Measurements from ENCODE around the gene NUBP2. TPM values are rescaled to one million over a fixed set of nuclear protein-coding genes. Genes with fewer than 3 reads are reported as not detected.

Gene NUBP2
- total RNA-seq, 1 experiment from 2014 or later, result 89.2 TPM

GRCh38 chr16:1741553-1742165 is 41.1 kb upstream of the NUBP2 start (continued):
- TF ChIP-seq FOXP4 (CRISPR knock-in tag; IDR thresholded peaks at IDR 0.05) (no peak), ZNF396 (CRISPR knock-in tag; IDR thresholded peaks at IDR 0.05; ENCODE audit: borderline replicate concordance) (no peak), ZNF263 (CRISPR knock-in tag; IDR thresholded peaks at IDR 0.05; ENCODE audit: low read depth) (no peak), ZNF532 (CRISPR knock-in tag; IDR thresholded peaks at IDR 0.05; ENCODE audit: borderline replicate concordance) (no peak), ZNF671 (CRISPR knock-in tag; IDR thresholded peaks at IDR 0.05) (no peak), NFYB (CRISPR knock-in tag; conservative IDR thresholded peaks at IDR 0.05; ENCODE audit: low read depth) (no peak), ZNF317 (CRISPR knock-in tag; IDR thresholded peaks at IDR 0.05; ENCODE audit: borderline replicate concordance, low read depth) (no peak), ZNF138 (CRISPR knock-in tag; conservative IDR thresholded peaks at IDR 0.05) (no peak), NR2C2 (CRISPR knock-in tag; IDR thresholded peaks at IDR 0.05) (no peak), ZNF423 (CRISPR knock-in tag; IDR thresholded peaks at IDR 0.05) (no peak), ESRRA (CRISPR knock-in tag; IDR thresholded peaks at IDR 0.05; ENCODE audit: borderline replicate concordance) (no peak), E2F1 (CRISPR knock-in tag; IDR thresholded peaks at IDR 0.05) (no peak), USF2 (CRISPR knock-in tag; IDR thresholded peaks at IDR 0.05) (no peak)
- TF ChIP-seq, protein P1, sequence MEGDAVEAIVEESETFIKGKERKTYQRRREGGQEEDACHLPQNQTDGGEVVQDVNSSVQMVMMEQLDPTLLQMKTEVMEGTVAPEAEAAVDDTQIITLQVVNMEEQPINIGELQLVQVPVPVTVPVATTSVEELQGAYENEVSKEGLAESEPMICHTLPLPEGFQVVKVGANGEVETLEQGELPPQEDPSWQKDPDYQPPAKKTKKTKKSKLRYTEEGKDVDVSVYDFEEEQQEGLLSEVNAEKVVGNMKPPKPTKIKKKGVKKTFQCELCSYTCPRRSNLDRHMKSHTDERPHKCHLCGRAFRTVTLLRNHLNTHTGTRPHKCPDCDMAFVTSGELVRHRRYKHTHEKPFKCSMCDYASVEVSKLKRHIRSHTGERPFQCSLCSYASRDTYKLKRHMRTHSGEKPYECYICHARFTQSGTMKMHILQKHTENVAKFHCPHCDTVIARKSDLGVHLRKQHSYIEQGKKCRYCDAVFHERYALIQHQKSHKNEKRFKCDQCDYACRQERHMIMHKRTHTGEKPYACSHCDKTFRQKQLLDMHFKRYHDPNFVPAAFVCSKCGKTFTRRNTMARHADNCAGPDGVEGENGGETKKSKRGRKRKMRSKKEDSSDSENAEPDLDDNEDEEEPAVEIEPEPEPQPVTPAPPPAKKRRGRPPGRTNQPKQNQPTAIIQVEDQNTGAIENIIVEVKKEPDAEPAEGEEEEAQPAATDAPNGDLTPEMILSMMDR (IDR thresholded peaks at IDR 0.05), result no peak
